Fibroblast of skin of left biceps (primary cell): ENCODE data around the gene PRR5.
"Not testable (repeated sequence)": the region's sequence is repeated elsewhere in the genome, so short reads cannot be mapped to it uniquely, and the experiment has no call there.

Experiments used
- DNase-seq, 2 experiments: peaks; one replicate each; pipeline ENCODE4 v3.0.0-alpha.2; 2013; ENCODE audit warnings: low read depth in 2 of 2

The PRR5 gene, protein sequence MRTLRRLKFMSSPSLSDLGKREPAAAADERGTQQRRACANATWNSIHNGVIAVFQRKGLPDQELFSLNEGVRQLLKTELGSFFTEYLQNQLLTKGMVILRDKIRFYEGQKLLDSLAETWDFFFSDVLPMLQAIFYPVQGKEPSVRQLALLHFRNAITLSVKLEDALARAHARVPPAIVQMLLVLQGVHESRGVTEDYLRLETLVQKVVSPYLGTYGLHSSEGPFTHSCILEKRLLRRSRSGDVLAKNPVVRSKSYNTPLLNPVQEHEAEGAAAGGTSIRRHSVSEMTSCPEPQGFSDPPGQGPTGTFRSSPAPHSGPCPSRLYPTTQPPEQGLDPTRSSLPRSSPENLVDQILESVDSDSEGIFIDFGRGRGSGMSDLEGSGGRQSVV

DNA sequence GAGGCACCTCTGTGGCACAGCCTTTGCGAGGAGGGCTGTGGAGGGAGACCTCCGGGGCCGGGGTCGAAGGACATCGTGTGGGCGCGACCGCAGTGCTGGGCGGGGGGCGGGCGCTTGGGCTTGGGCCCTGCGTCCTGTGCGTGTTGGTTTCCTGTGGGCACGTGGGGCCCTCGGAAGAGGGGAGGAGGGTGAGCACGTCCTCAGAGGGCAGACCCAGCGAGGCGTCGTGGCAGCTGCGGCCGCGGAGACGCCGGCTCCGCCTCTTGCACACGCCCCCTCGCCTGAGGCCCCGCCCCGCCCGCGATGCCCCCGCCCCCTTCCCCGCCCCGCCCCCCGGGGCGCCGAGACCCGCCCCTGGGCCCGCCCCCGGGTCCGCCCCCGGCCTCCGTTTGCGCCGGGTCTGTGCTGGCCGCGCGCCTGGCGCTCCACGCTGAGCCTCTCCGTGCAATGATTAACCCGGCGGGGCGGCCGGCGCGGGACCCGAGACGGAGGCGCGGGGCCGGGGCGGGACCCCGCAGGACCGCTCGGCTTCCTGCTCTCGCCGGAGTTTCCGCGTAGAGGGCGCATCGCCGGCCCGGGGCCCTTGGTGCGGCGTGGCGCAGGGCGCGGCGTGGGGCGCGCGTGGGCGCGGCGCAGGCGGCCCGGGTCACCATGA, at the start of gene PRR5:
Gene PRR5, plus strand, starts transcription at position 381 of the 655 bp plus-strand sequence. Its CDS starts 271 bp downstream, at position 652.
- DNase-seq, result peak; percentile 69 to 74

DNA sequence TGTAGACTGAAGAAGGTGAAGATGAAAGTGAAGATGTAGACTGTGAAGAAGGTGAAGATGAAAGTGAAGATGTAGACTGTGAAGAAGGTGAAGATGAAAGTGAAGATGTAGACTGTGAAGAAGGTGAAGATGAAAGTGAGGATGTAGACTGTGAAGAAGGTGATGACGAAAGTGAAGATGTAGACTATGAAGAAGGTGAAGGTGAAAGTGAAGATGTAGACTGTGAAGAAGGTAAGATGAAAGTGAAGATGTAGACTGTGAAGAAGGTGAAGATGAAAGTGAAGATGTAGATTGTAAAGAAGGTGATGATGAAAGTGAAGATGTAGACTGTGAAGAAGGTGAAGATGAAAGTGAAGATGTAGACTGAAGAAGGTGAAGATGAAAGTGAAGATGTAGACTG, 49.1 kb upstream of the PRR5 start:
- DNase-seq, result not testable (repeated sequence)

DNA sequence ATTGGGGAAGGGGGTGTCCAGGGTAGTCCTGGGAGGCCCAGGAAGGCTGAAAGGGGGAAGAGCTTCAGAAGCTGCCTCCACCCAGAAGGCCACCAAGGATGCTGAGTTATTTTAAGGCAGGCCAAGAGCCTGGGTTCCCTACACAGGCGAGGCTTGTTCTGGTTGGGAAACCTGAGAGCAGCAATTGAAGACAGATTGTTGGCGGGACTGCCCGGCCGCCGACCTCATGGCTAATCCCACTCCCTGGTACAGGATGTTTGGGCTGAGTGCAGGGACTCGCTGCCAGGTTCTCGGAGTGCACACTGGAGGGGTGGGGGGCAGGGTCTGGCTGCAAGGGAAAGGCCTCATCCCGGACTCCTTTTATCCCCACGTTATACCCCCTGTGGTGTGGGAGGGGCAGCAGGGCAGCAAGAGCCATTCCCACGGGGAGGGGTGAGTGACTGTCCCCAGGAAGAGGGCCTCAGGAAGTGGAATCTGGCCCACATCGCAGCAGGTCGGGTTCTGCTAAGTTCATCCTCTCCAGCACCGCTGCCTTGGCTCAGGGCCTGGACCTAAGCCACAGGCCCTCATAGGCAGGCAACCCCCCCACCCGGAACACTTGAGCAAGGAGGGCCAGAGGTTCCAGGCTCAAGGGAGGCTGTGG, 43.6 kb upstream of the PRR5 start:
- DNase-seq, result peak; percentile 27 to 30

DNA sequence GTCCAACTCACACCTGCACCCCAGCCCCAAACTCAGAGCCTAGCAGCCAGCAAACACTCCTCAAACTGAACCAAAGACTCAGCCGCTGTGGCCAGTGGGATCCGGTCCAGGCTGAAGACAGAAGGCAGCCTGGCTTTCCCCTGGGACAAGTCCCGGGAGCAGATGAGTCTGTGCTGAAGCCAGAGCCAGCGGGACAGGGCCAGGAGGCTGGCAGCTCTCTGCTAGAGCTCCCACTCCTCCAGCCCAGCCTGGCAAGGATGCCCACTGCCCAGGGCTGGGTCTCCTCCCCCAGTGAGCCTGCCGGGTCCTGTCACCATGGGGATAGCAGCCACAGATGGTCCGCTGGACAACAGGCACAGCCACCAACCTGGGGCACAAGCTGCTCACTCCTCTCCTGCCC, 42.9 kb upstream of the PRR5 start:
- no peak for DNase-seq

DNA sequence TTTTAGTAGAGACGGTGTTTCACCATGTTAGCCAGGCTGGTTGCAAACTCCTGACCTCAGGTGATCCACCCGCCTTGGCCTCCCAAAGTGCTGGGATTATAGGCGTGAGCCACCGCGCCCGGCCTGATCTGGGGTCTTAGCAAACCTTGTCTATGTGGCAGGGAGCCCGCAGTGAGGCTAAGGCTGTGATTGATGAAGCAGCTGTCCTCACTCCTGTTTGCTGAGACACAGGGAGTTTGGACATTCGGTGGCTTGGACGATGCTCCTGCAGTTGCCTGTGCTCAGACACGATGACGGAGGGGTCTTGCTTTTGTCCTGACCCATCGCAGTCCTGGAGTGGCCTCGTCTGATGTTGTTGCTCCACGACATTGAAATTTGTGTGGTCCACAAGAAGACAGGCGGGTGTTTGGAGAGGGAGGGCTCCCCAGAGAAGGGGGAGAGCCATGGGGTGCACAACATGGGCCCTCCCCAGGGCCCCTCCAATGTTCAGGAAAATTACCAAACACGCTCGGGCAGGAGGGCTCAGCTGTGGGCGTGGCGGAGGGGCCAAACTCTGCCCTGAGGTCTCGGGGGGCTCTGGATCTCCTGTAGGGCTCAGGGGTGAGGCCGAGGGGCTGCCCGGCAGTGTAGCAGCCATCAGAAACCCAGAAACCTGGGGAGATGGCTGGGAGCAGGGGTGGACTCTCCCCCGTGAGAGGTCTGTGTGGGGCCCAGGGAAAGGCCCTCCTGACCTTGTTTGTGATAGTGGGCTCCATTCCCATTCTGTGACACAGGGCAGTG, 41.8 kb upstream of the PRR5 start:
- DNase-seq, result no peak

DNA sequence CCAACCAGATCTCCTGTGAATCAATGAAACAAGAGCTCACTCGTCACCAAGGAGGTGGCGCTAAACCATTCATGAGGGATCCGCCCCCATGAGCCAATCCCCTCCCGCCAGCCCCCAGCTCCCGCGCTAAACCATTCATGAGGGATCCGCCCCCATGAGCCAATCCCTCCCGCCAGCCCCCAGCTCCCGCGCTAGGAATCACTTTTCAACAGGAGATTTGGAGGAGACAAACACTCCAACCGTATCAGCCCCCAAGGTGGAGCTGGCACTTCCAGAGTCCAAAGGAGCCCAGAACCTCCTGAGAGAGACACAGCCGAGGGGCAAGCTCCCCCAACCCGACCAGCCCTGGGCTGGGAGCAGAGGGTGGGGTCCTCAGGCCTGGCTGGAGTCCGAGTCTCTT, 40.9 kb upstream of the PRR5 start:
- DNase-seq, result no peak

DNA sequence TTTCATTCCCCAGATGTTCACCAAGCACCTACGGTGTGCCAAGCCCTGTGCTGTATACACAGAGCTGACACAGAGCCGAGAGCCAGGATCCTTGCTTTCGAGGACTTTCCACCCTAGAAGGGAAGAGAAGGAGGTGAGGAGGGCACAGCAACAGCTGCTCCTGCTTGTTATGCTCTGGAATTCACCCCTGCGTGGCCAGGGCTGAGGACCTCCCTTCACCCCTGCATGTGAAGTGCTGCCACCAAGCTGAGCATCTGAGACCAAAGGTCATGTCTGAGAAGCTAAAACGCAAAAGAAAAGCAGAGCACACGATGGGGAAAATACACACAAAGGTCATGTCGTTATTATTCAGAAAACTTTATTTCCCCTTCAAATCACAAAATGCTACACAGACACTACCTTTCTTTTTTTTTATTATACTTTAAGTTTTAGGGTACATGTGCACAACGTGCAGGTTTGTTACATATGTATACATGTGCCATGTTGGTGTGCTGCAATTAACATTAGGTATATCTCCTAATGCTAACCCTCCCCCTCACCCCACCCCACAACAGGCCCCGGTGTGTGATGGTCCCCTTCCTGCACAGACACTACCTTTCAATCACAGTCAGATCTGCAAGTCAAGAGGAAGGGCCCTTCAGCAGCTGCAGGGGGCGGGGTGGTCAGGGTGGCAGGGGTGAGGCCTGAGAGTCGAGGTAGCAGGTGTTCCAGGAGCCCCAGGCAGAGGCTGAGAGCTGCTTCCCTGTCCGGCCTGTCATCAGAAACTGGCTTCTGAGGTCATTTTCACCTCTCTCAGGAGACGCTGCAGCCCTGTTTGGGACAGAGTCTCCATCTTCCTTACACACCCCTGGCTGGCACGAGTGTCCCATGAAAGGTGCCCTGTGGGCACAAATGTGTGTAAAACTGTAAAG, 40.1 kb upstream of the PRR5 start:
- no peak for DNase-seq

DNA sequence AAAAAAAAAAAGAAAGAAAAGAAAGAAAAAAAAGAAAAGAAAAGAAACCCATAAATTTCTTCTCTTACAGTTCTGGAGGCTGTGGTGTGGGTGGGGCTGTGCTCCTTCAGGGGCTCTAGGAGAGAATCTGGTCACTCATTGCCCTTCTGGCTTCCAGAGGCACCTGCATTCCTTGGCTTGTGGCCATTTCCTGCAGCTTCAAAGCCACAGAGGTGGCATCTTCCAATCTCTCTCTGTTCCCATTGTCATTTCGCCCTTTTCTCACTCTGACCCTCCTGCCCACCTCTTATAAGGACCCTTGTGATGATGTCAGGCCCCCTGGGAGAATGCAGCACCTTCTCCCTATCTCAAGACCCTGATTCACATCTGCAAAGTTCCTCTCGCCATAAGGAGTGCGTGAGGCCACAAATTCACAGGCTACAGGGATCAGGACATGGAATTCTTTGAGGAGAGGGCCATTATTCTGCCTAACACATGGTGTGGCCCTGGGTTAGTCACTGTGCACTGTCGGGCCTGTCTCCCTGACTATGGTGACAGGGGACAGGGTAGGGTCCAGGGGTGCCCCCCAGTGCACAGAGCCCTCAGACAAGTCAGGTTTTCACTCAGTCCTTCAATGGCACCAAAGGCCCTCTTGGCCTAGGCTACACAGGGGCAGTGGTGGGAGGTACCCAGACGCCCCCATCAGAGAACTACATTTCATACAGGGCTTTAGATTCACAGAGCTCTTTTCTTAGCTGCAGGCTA, 38.6 kb upstream of the PRR5 start:
- DNase-seq, result no peak

DNA sequence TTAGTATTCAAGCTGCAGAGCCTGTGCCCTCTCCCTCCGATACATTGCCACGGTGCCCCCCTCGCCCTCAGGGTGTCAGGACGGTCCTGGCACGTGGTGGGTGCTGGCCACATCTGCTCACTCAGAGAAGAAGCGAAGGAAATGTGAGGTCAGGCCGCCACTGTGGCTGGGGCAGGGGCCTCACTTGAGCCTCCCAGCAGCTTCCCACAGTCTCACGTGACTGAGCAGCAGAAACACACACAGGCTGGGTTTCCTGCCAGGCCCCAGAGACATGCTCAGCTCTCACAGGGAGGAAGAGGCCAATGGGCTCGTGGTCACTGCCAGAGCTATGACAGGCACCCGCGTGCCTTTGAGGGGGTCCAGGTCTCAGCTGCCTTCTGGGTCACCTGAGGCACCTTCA, 37.9 kb upstream of the PRR5 start:
- no peak for DNase-seq

DNA sequence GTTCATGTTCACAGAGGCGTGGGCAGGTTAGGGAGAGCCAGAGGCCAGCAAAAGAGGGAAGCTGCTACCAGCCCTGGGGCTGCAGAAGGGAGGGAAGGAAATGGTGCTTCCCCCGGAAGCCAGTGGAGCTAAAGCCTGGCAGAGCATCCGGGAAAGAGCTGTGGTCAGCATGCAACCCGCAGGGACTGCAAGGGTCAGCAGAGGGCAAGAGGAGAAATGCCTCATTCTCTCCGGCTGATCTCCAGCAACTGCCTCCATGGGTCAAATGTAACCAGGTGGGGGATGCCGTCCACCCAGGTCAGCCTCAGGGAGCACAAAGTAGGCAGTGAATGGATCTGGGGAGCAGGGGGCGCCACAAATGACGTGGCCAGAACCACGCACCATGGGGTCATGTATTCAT, 36.9 kb upstream of the PRR5 start:
- no peak for DNase-seq

DNA sequence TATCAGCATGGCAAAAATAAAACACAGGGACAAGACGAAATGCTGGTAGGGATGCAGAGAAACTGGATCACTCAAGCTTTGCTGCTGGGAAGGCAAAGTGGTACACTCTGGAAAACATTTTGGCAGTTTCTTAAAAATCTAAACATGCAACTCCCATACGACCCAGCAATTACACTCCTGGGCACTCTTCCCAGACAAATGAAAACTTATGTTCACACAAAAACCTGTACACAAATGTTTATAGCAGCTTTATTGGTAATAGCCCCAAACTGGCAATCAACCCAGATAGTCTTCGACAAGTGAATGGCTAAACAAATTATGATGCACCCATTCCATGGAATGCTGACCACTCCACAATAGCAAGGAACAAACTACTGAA, 35.8 kb upstream of the PRR5 start:
- no peak for DNase-seq

DNA sequence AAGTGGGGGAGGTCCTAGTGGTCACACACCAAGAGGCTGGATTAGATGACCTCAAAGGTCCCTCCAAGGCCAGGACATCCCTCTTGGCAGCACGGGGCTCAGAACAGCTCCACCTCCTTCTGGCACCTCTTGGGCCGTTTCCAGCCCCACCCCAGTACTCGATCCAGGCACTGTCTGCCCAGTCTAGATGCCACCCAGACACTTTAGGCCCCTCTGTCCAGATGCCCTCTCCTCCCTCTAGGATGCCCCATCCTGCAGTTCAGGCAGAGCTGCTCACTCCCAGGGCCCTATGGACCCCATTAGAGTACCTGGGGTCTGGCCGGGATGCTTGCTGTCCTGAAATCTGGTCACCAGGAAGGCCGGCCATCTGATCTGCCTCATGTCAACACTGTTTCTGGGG, 34.7 kb upstream of the PRR5 start:
- DNase-seq, result no peak

DNA sequence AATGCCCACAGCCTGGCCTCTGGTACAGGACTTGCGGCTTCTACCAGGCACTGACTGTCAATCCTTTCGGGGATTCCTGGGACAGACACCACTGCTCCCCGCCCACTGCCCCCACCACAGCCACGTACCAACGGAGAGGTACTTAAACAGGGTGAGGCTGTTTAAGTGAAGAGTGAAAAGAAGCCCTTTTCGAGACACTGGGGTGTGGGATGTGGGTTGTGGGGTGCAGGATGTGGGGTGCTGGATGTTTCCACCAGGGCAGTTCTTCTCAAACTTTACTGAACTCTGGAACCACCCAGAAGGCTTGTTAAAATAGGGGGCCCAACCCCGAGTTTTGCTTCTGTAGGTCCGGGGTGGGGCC, 34.2 kb upstream of the PRR5 start:
- no peak for DNase-seq

DNA sequence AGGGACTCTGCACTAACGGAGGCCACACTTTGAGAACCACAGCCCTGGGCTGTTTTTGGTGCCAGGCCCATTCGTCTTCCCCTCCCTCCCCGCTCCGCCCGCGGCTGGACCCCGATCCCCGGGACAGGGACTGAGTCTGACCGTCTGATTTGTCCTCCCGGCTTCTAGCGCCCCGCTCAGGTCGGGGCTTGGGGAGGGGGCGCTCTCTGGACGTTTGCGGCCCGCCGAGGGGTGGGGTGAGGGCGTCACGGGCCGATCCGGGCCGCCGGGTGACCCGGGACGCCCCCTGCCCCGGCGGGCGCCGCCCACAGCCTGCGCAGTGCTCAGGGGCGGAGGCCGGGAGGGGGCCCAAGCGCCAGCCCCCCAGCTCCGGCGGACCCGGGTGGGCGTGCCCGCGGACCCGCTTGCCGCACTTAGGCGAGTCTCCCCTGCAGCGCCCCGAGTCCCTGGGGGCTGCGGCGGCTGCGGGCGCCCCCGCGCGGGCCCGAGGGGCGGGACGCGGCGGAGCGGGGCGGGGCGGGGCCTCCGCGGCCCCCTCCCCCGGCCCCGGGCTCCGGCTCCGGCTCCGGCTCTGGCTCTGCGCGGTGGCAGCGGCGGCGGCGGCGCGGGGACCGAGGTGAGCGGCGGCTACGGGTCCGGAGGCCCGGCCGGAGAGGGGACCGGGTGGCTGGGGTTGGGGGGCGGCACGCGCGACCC, 33.7 kb upstream of the PRR5 start:
- DNase-seq, result no peak

DNA sequence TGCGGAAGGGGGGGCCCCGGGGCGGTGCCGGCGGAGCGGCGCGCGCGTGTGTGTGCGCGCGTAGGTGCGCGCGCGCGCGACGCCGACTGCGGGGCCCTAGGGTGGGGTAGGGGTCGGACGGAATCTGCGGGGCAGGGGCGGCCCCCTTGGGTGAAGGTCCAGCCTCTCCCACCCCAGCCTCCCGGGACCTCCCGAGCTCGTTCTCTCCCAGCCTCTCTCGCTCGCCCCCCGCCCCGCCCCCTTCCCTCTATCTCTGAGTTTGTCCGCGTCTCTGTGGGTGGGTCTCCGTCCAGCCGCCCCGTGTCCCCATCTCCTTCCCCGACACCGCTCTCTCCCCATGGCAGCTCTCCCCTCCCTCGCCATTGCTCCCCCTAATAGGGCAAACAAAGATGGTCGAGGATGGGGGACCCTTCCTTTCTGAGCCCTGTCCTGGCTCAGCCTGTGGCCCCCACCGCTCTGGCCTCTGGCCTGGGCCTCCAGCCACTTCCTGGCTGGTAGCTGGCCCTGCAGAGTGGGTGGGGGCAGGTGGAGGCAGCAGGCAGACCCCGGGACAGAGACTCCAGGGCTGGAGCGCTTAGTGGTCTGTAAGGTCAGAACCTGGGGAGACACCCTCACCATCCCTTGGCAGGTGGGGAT, 33.0 kb upstream of the PRR5 start:
- DNase-seq, result no peak

DNA sequence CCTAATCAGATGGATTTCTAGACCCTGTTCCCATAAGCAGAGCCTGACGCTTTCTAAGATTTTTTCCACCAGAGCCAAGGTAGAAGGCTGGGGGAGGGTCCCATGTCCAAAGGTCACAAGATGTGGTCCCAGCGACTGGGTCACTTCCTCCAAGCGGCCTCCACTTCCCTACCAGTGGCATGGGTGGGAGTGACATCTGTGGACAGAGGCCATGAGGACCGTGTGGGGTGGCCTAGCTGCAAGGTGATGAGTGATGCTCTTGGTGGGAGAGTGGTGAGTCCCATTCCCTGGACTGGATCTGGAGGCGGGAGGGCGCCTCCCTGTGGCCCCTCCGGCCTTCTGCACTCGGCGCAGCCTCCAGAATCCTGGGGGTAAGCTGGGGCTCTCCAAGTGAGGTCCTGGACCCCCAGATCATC, 32.4 kb upstream of the PRR5 start:
- no peak for DNase-seq

DNA sequence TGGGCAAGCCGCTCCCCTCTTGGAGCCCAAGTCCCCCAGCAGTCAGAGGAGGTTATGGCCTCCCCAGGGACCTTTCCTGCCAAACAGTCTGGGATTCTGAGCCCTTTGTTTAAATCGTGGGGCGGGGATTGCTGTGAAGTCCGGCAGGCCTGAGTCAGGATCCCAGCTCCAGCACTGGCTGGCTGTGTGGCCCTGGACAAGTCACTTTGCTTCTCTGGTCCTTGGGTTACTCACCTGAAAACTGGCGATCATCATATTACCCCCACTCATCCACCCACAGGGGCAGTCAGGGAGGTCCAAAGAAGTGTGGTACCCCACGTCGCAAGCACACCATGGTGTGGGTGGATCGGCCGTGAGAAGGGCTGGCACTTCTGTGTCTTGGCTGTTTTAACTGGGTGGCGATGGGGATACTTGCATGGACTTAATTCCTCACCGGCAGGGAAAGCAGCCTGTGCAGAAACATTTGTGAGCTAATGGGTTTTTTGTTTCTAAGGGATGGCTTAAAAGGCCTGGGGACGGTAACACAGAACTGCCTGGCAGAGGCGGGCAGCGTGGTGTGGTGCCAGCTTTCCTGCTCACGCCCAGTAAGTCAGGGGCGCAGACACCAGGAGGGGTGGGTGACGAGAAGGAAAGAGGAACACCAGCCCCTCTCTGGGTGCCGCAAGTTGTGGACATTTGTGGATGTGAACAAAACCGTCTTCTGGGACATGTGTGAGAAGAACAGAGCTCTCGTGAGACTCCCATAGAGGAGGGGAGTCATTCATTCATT, 31.6 kb upstream of the PRR5 start:
- DNase-seq, result no peak

DNA sequence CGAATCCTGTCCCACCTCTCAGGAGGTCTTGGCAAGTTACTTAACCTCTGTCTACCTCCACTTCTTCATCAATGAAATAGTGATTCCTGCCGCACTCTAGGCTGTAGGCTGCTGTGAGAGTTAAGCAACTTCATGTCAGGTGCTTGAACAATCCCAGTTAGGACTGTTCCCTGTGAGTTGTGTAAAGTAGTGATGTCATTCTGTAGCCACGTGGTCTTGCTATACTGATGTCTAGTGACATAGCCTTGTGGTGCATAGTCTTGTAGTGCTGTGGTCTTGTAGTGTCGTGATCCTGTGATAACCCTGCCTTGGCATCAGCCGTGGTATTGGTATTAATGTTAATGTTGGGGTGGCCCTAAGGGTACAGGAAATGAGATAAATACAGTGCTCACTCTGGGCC, 30.3 kb upstream of the PRR5 start:
- no peak for DNase-seq

DNA sequence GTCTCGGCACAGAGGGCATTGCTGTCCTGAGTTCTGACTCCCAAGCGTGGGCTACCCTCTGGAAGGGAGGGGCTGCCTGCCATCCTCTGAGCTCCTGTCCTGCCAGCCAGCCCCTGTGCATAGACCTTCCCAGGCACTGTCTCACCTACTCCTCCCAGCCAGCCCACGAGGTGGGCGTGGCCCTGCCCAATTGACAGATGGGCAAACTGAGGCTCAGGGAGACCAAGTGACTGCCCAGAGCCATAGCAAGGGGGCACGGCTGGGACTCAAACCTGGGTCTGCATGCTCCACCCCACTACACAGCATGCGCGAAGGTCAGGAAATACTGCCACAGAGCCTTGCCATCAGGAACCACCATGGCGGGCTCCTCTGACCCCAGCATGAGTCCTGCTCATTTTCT, 29.4 kb upstream of the PRR5 start:
- no peak for DNase-seq
